ENCODE results near the gene VWDE. TPM values are rescaled to one million over a fixed set of nuclear protein-coding genes. Genes with fewer than 3 reads are reported as not detected.

VWDE gene
- total and polyA plus RNA-seq, 2 of the 8 experiments (the other 6 are each of a cell fraction or from before 2014, with no cell fraction given): 11.0 to 21.2 TPM

- no peak for TF ChIP-seq RBBP5 (IDR thresholded peaks at IDR 0.05; ENCODE audit: borderline replicate concordance, low read depth, low read length)
- TF ChIP-seq RFX5 (IDR thresholded peaks at IDR 0.05; ENCODE audit: borderline replicate concordance, low read depth, low read length): no peak
- TF ChIP-seq TCF12 (IDR thresholded peaks at IDR 0.05; ENCODE audit: low read depth, low read length): no peak
These were observed 36.6 kb upstream of the VWDE start (continued) for GRCh38 chr7:12440229-12440628.

Data from H1 (cell line).